Peyer's patch (tissue), 4 donors: Measurements from ENCODE around the gene XRCC2.

Source experiments
- CTCF ChIP-seq, 6 experiments: fragments of 450-650 bp in 4 of 6; fragments of 200-600 bp in 2 of 6; sonication (generic) in 1 of 6; IDR thresholded peaks; one replicate each; pipeline ENCODE4 v1.5.1; 2017 to 2019; ENCODE audit warnings: antibody characterized with exemption in 6 of 6, mild to moderate bottlenecking in 3 of 6, moderate library complexity in 1 of 6
- POLR2A ChIP-seq, 2 donors: fragments of 450-650 bp; IDR thresholded peaks; one replicate each; pipeline ENCODE4 v1.5.1; 2017; ENCODE audit warnings: antibody characterized with exemption in 2 of 2, mild to moderate bottlenecking in 2 of 2, moderate library complexity in 2 of 2

GRCh38 chr7:152672626-152673025 lies 3.3 kb downstream of the XRCC2 start:
- TF ChIP-seq CTCF (IDR thresholded peaks at IDR 0.05) (no peak), POLR2A (IDR thresholded peaks at IDR 0.05) (no peak)
